Pancreas (tissue), 10 donors: ENCODE results near the gene MFSD12. TPM values are rescaled to one million over a fixed set of nuclear protein-coding genes. Genes with fewer than 3 reads are reported as not detected.

Experiments used
- ATAC-seq, 4 donors: fragments of 200-7000 bp; cut with Tn5 transposase; one replicate each; pipeline versions ENCODE4 v1.8.0 to v1.9.1; 2020; ENCODE audit warnings: mild to moderate bottlenecking in 4 of 4, moderate library complexity in 4 of 4
- DNase-seq, 6 donors: peaks; one replicate each; pipeline ENCODE4 v3.0.0-alpha.2; 2020
- FAIRE-seq: peaks from 2 replicates; lab custom pipeline; 2012; peaks lifted over from hg19 to GRCh38; lab: Jason Lieb, UNC
- H3K27ac ChIP-seq, 4 donors: fragments of 200-600 bp; sonication (generic); 1 replicate in 3 of 4; 2 replicates in 1 of 4; pipeline versions ENCODE4 v1.5.0 to v1.8.0; 2020
- H3K27me3 ChIP-seq, 4 donors: fragments of 200-600 bp; one replicate each; pipeline ENCODE4 v1.8.0; 2021
- H3K36me3 ChIP-seq, 3 donors: fragments of 200-600 bp; sonication (generic) in 1 of 3; one replicate each; pipeline versions ENCODE4 v1.5.0 to v1.8.0; 2020 to 2021
- H3K4me1 ChIP-seq, 3 donors: fragments of 200-600 bp; one replicate each; pipeline ENCODE4 v1.8.0; 2021
- H3K4me3 ChIP-seq, 4 donors: fragments of 200-600 bp; sonication (generic) in 2 of 4; one replicate each; pipeline versions ENCODE4 v1.5.0 to v1.8.0; 2020 to 2021
- H3K9me3 ChIP-seq, 4 donors: fragments of 200-600 bp; one replicate each; pipeline ENCODE4 v1.8.0; 2021
- CTCF ChIP-seq, 4 donors: fragments of 200-600 bp; sonication (generic) in 3 of 4; IDR thresholded peaks; one replicate each; pipeline versions ENCODE4 v1.5.0 to v1.8.0; 2021; ENCODE audit warnings: antibody characterized with exemption in 4 of 4
- WGBS, 2 donors: extraction: QIAGEN DNeasy Blood & Tissue Kit; methylation state at CpG; one replicate each; pipeline ENCODE4 v1.1.7; 2013; 5-methylcytosine and 5-hydroxymethylcytosine counted together
- intact Hi-C, 3 donors: fragments of 100-400 bp; cut with DNase I; formaldehyde crosslinking; loops; one replicate each; pipeline versions ENCODE4 v1.11.1 to v1.14.2; 2022
- polyA plus RNA-seq, 2 donors: library from polyadenylated mRNA; stranded (reverse); fragments of 200-250 nt; gene quantifications; one replicate each; pipeline ENCODE4 v1.2.3, GENCODE V29; 2013
- total RNA-seq, 6 donors: library from RNA; stranded (reverse); fragmentation: NEBNext Ultra II Directional in 4 of 6; extraction: Animal tissue kit (Norgen Biotek cat#: 25700) in 4 of 6; gene quantifications; one replicate each; pipeline versions ENCODE4 v1.2.1 to v1.2.4, GENCODE V29; 2021 to 2023
- donor health status: healthy with polysubstance abuse.
- donor health status: DM: no; HTN: no; CAD: no; lungs with moderate emphysema.
- donor health status: DM: no; HTN: no; CAD: no.
- donor health status: control.
- donor health status: control.
- donor health status: Bipolar disorder and iron deficiency.
- donor health status: DM: yes; HTN: yes; CAD: no.
- donor health status: DM: no; HTN: no; CAD: no.
- donor health status: DM: no; HTN: no; CAD: no.
- donor health status: DM: yes; HTN: yes; CAD: no.

The MFSD12 gene
- total and polyA plus RNA-seq, 8 donors: 24.8 to 53.8 (median 39.2) TPM

GRCh38 chr19:3496392-3497273 is 60.8 kb downstream of the MFSD12 start:
- ATAC-seq (no peak), FAIRE-seq (no peak), DNase-seq (no peak)
- no peak overlapping the region for H3K27ac ChIP-seq
- intact Hi-C loops: no loop called here
- no peak overlapping the region for H3K4me3 ChIP-seq
- H3K27me3 ChIP-seq: no peaks in the 10 kb centered on the region
- WGBS, 2 donors: 95 to 96% methylated on average over 32 of the region's 32 CpGs
- H3K36me3 ChIP-seq: peaks cover 0 to 16% (median 0%) of the 10 kb centered on the region in 3 donors
- no peak for TF ChIP-seq CTCF (IDR thresholded peaks at IDR 0.05)
- H3K4me1 ChIP-seq: peaks cover 0 to 7% (median 3%) of the 10 kb centered on the region in 3 donors
- H3K9me3 ChIP-seq: no peaks in the 10 kb centered on the region

DNA sequence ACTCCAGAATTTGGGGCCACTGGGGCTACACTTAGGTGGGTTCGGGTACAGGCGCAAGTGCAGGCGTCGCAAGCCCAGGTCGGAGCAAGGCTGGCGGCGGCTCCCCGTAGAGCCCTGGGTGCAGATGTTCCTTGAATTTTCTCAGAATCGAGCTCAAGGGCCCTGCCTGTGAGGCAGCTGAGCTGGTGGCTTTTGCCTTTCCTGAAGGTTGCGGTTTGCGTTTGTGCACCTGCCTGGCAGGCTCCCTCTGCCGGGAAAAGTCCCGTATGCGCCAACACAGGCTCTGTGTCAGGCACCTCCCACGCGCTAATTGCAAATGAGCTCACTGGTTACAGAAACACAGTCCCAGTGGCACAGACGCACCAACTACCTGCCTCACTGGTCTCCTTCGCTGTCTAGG is 62.8 kb downstream of the MFSD12 start:
- DNase-seq: no peak
- H3K9me3 ChIP-seq: no peaks in the 10 kb centered on the region
- H3K36me3 ChIP-seq: peaks cover 0 to 22% (median 0%) of the 10 kb centered on the region in 3 donors
- no peak overlapping the region for H3K27ac ChIP-seq
- peaks cover 0 to 7% (median 3%) of the 10 kb centered on the region in 3 donors for H3K4me1 ChIP-seq
- intact Hi-C loops: no loop called here
- ATAC-seq: no peak
- TF ChIP-seq CTCF (IDR thresholded peaks at IDR 0.05): no peak
- 91 to 93% methylated on average over 18 of the region's 18 CpGs for WGBS, 2 donors
- H3K4me3 ChIP-seq: no peak overlapping the region
- no peaks in the 10 kb centered on the region for H3K27me3 ChIP-seq
- no peak for FAIRE-seq

Other genes with a start within 250 kb of the MFSD12 start
- 100 to 1,000 TPM; 106 to 203 (median 127) TPM for gene NFIC, start 191.0 kb downstream of the MFSD12 start, total RNA-seq
- gene NFIC, start 191.0 kb downstream of the MFSD12 start, polyA plus RNA-seq: 10 to 100 TPM; 21.3 to 74.9 TPM
- gene SMIM24, start 77.1 kb downstream of the MFSD12 start, total RNA-seq: 1 to 10 TPM; 1.2 to 6.8 (median 3.1) TPM
- 100 to 1,000 TPM in 1 of 2 donors, 10 to 100 TPM in 1; 16.2 to 143 TPM for gene SMIM24, start 77.1 kb downstream of the MFSD12 start, polyA plus RNA-seq
- not detected for gene SMIM44, start 74.1 kb downstream of the MFSD12 start, total RNA-seq
- under 1 TPM in 1 of 2 donors, not detected in 1; 0.92 TPM for gene SMIM44, start 74.1 kb downstream of the MFSD12 start, polyA plus RNA-seq
- 1 to 10 TPM; 3.2 to 8.0 (median 4.7) TPM for gene DOHH, start 56.9 kb downstream of the MFSD12 start, total RNA-seq
- gene DOHH, start 56.9 kb downstream of the MFSD12 start, polyA plus RNA-seq: 10 to 100 TPM in 1 of 2 donors, 1 to 10 TPM in 1; 7.3 to 10.5 TPM
- gene FZR1, start 51.3 kb downstream of the MFSD12 start, total RNA-seq: 10 to 100 TPM; 15.1 to 28.1 (median 19.2) TPM
- gene FZR1, start 51.3 kb downstream of the MFSD12 start, polyA plus RNA-seq: 10 to 100 TPM; 20.8 to 34.2 TPM
- 1 to 10 TPM in 4 of 6 donors, under 1 TPM in 2; 0.73 to 2.6 (median 1.7) TPM for gene TEKTIP1, start 18.4 kb downstream of the MFSD12 start, total RNA-seq
- gene TEKTIP1, start 18.4 kb downstream of the MFSD12 start, polyA plus RNA-seq: 1 to 10 TPM; 3.3 to 5.6 TPM
- gene HMG20B, start 15.4 kb upstream of the MFSD12 start, total RNA-seq: 10 to 100 TPM; 26.3 to 45.7 (median 30.6) TPM
- 100 to 1,000 TPM in 1 of 2 donors, 10 to 100 TPM in 1; 84.0 to 102 TPM for gene HMG20B, start 15.4 kb upstream of the MFSD12 start, polyA plus RNA-seq
- gene GIPC3, start 27.9 kb upstream of the MFSD12 start, total RNA-seq: under 1 TPM; 0.17 to 0.34 (median 0.28) TPM
- under 1 TPM; 0.72 to 0.92 TPM for gene GIPC3, start 27.9 kb upstream of the MFSD12 start, polyA plus RNA-seq
- gene TBXA2R, start 49.3 kb upstream of the MFSD12 start, total RNA-seq: 1 to 10 TPM in 2 of 6 donors, under 1 TPM in 4; 0.42 to 1.2 (median 0.50) TPM
- 1 to 10 TPM in 1 of 2 donors, under 1 TPM in 1; 0.95 to 1.5 TPM for gene TBXA2R, start 49.3 kb upstream of the MFSD12 start, polyA plus RNA-seq
- 10 to 100 TPM in 3 of 6 donors, 1 to 10 TPM in 3; 6.8 to 14.6 (median 10.4) TPM for gene CACTIN, start 69.2 kb upstream of the MFSD12 start, total RNA-seq
- 10 to 100 TPM; 17.4 to 27.2 TPM for gene CACTIN, start 69.2 kb upstream of the MFSD12 start, polyA plus RNA-seq
- 10 to 100 TPM; 12.9 to 21.4 (median 14.9) TPM for gene PIP5K1C, start 142.9 kb upstream of the MFSD12 start, total RNA-seq
- gene PIP5K1C, start 142.9 kb upstream of the MFSD12 start, polyA plus RNA-seq: 10 to 100 TPM; 14.1 to 24.8 TPM
- gene TJP3, start 150.8 kb upstream of the MFSD12 start, total RNA-seq: 10 to 100 TPM in 5 of 6 donors, 1 to 10 TPM in 1; 9.2 to 23.7 (median 15.1) TPM
- gene TJP3, start 150.8 kb upstream of the MFSD12 start, polyA plus RNA-seq: 10 to 100 TPM; 26.2 to 36.0 TPM
- gene APBA3, start 204.1 kb upstream of the MFSD12 start, total RNA-seq: 10 to 100 TPM in 3 of 6 donors, 1 to 10 TPM in 3; 6.7 to 18.7 (median 9.7) TPM
- 10 to 100 TPM; 21.7 to 27.1 TPM for gene APBA3, start 204.1 kb upstream of the MFSD12 start, polyA plus RNA-seq
- 10 to 100 TPM; 30.0 to 46.3 (median 36.5) TPM for gene MRPL54, start 205.1 kb upstream of the MFSD12 start, total RNA-seq
- 100 to 1,000 TPM in 1 of 2 donors, 10 to 100 TPM in 1; 95.8 to 104 TPM for gene MRPL54, start 205.1 kb upstream of the MFSD12 start, polyA plus RNA-seq
- gene RAX2, start 214.6 kb upstream of the MFSD12 start, total RNA-seq: not detected
- not detected for gene RAX2, start 214.6 kb upstream of the MFSD12 start, polyA plus RNA-seq
- gene MATK, start 228.8 kb upstream of the MFSD12 start, total RNA-seq: 1 to 10 TPM in 2 of 6 donors, under 1 TPM in 2, not detected in 2; 0.69 to 3.9 (median 1.5) TPM
- 1 to 10 TPM; 1.6 to 1.8 TPM for gene MATK, start 228.8 kb upstream of the MFSD12 start, polyA plus RNA-seq